Measurements from ENCODE around the gene CTDP1. TPM values are rescaled to one million over a fixed set of nuclear protein-coding genes. Genes with fewer than 3 reads are reported as not detected.

CTDP1 gene
- total and polyA plus RNA-seq, 7 experiments from 2014 or later = 11.6 to 75.3 (median 41.2) TPM

DNA sequence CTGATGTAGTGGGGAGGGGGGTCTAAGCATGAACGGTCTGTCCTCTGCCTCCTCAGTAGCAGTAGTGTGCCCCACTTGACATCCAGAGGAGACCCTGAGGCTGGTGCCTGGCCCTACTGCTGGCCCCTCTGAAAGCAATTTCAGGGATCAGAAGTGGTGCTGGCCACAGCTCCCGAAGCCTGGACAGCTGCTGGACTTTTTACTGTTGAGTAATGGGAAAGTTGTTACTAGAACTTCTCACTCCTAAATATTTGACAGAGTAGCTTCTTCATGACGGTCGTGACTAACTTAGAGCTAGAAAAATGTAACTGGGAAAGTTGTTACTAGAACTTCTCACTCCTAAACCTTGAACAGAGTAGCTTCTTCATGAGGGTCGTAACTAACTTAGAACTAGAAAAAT is 23.3 kb downstream of the CTDP1 start:
- ATAC-seq (no peak), DNase-seq (no peak)
- peak overlapping the region in 1 of 9 donors; percentile 43 for H3K27ac Mint-ChIP-seq
- Histone ChIP-seq H3K27me3 (ENCODE audit: control insufficient read depth in 2 of 2, insufficient read depth in 2 of 2, low read length in 2 of 2) (no peaks in the 10 kb centered on the region), H3K9me3 (ENCODE audit: control insufficient read depth in 2 of 3, low read length in 3 of 3) (no peaks in the 10 kb centered on the region), H3K27ac (ENCODE audit: low read depth, low read length) (no peak overlapping the region), H3K4me3 (ENCODE audit: low read length) (no peak overlapping the region), H3K36me3 (ENCODE audit: control insufficient read depth in 2 of 3, insufficient read depth in 3 of 3, low read length in 3 of 3) (peaks cover 4 to 82% (median 22%) of the 10 kb centered on the region in 3 experiments), H3K4me1 (ENCODE audit: control insufficient read depth in 2 of 2, insufficient read depth in 2 of 2, low read length in 2 of 2) (no peaks in the 10 kb centered on the region)
- intact Hi-C loops (cut with micrococcal nuclease) = no loop called here
- no peak overlapping the region for H3K4me3 Mint-ChIP-seq
- peaks cover 0 to 8% (median 2%) of the 10 kb centered on the region in 7 donors for H3K4me1 Mint-ChIP-seq
- ChIA-PET POLR2A (no interaction called here), CTCF (no interaction called here)
- peaks cover 6 to 68% (median 19%) of the 10 kb centered on the region in 5 donors for H3K36me3 Mint-ChIP-seq
- no peaks in the 10 kb centered on the region for H3K27me3 Mint-ChIP-seq
- no peaks in the 10 kb centered on the region for H3K9me3 Mint-ChIP-seq

DNA sequence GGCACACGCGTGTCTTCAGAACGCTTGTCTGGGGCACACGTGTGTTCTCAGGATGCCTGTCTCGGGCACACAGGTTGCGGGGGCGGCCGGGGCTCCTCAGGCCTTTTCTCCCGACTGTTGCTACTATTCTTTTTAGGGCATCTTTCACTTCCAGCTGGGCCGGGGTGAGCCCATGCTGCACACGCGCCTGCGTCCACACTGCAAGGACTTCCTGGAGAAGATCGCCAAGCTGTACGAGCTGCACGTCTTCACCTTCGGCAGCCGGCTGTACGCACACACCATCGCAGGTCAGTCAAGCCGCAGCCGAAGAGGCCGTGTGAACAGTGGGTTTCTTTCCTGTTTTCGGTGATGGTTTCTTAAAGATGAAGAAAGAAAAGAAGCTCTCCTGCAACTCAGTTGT is 25.0 kb downstream of the CTDP1 start:
- ChIA-PET CTCF (no interaction called here), POLR2A (no interaction called here)
- H3K4me1 Mint-ChIP-seq = peaks cover 0 to 13% (median 2%) of the 10 kb centered on the region in 7 donors
- no peak for ATAC-seq
- H3K27ac Mint-ChIP-seq = no peak overlapping the region
- H3K36me3 Mint-ChIP-seq = peaks cover 10 to 66% (median 19%) of the 10 kb centered on the region in 5 donors
- H3K27me3 ChIP-seq (ENCODE audit: control insufficient read depth in 2 of 2, insufficient read depth in 2 of 2, low read length in 2 of 2) = no peaks in the 10 kb centered on the region
- H3K27ac ChIP-seq (ENCODE audit: low read depth, low read length) = no peak overlapping the region
- no peaks in the 10 kb centered on the region for H3K9me3 Mint-ChIP-seq
- H3K36me3 ChIP-seq (ENCODE audit: control insufficient read depth in 2 of 3, insufficient read depth in 3 of 3, low read length in 3 of 3) = peaks cover 0 to 79% (median 22%) of the 10 kb centered on the region in 3 experiments
- H3K4me3 Mint-ChIP-seq = no peak overlapping the region
- intact Hi-C loops (cut with micrococcal nuclease) = no loop called here
- no peaks in the 10 kb centered on the region for H3K27me3 Mint-ChIP-seq
- DNase-seq = no peak
- H3K9me3 ChIP-seq (ENCODE audit: control insufficient read depth in 2 of 3, low read length in 3 of 3) = no peaks in the 10 kb centered on the region
- H3K4me3 ChIP-seq (ENCODE audit: low read length) = no peak overlapping the region
- H3K4me1 ChIP-seq (ENCODE audit: control insufficient read depth in 2 of 2, insufficient read depth in 2 of 2, low read length in 2 of 2) = no peaks in the 10 kb centered on the region

DNA sequence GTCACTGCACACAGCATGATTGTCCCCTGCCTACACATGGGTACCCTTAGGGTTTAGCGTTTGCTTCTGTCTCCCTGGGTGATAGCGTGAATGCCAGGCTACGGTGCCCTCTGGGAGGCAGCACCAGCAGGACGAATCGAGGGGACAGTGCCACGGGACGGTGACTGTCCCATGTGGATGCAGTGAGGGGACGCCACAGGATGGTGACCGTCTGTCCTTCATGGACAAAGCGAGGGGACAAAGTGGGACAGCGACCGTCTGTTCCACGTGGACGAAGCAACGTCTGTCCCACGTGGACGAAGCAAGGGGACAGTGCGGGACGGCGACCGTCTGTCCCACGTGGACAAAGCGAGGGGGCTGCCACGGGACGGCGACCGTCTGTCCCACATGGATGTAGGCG is 25.7 kb downstream of the CTDP1 start:
- Histone ChIP-seq H3K27ac (ENCODE audit: low read depth, low read length) (no peak overlapping the region), H3K36me3 (ENCODE audit: control insufficient read depth in 2 of 3, insufficient read depth in 3 of 3, low read length in 3 of 3) (peaks cover 0 to 79% (median 18%) of the 10 kb centered on the region in 3 experiments), H3K9me3 (ENCODE audit: control insufficient read depth in 2 of 3, low read length in 3 of 3) (no peaks in the 10 kb centered on the region), H3K4me1 (ENCODE audit: control insufficient read depth in 2 of 2, insufficient read depth in 2 of 2, low read length in 2 of 2) (no peaks in the 10 kb centered on the region), H3K27me3 (ENCODE audit: control insufficient read depth in 2 of 2, insufficient read depth in 2 of 2, low read length in 2 of 2) (no peaks in the 10 kb centered on the region), H3K4me3 (ENCODE audit: low read length) (no peak overlapping the region)
- POLR2A ChIA-PET = no interaction called here
- CTCF ChIA-PET = no interaction called here
- Mint-ChIP-seq H3K4me3 (no peak overlapping the region), H3K4me1 (peaks cover 0 to 13% (median 2%) of the 10 kb centered on the region in 7 donors), H3K9me3 (no peaks in the 10 kb centered on the region), H3K36me3 (peaks cover 10 to 63% (median 15%) of the 10 kb centered on the region in 5 donors), H3K27ac (no peak overlapping the region), H3K27me3 (no peaks in the 10 kb centered on the region)
- DNase-seq (no peak), ATAC-seq (no peak)
- intact Hi-C loops (cut with micrococcal nuclease) = no loop called here

GRCh38 chr18:79706006-79706405 is 26.4 kb downstream of the CTDP1 start:
- DNase-seq (no peak), ATAC-seq (no peak)
- Mint-ChIP-seq H3K4me3 (no peak overlapping the region), H3K27me3 (no peaks in the 10 kb centered on the region), H3K27ac (no peak overlapping the region), H3K36me3 (peaks cover 10 to 60% (median 16%) of the 10 kb centered on the region in 5 donors), H3K9me3 (no peaks in the 10 kb centered on the region), H3K4me1 (peaks cover 0 to 13% (median 2%) of the 10 kb centered on the region in 7 donors)
- Histone ChIP-seq H3K4me1 (ENCODE audit: control insufficient read depth in 2 of 2, insufficient read depth in 2 of 2, low read length in 2 of 2) (no peaks in the 10 kb centered on the region), H3K4me3 (ENCODE audit: low read length) (no peak overlapping the region), H3K27me3 (ENCODE audit: control insufficient read depth in 2 of 2, insufficient read depth in 2 of 2, low read length in 2 of 2) (no peaks in the 10 kb centered on the region), H3K27ac (ENCODE audit: low read depth, low read length) (no peak overlapping the region), H3K36me3 (ENCODE audit: control insufficient read depth in 2 of 3, insufficient read depth in 3 of 3, low read length in 3 of 3) (peaks cover 0 to 80% (median 18%) of the 10 kb centered on the region in 3 experiments), H3K9me3 (ENCODE audit: control insufficient read depth in 2 of 3, low read length in 3 of 3) (no peaks in the 10 kb centered on the region)
- ChIA-PET POLR2A (no interaction called here), CTCF (no interaction called here)
- intact Hi-C loops (cut with micrococcal nuclease) = no loop called here

- H3K27me3 ChIP-seq (ENCODE audit: control insufficient read depth in 2 of 2, insufficient read depth in 2 of 2, low read length in 2 of 2) = no peaks in the 10 kb centered on the region
- Mint-ChIP-seq H3K27ac (no peak overlapping the region), H3K9me3 (no peaks in the 10 kb centered on the region), H3K4me1 (peaks cover 0 to 13% (median 2%) of the 10 kb centered on the region in 7 donors), H3K4me3 (no peak overlapping the region), H3K27me3 (no peaks in the 10 kb centered on the region), H3K36me3 (peaks cover 10 to 64% (median 16%) of the 10 kb centered on the region in 5 donors)
- DNase-seq (no peak), ATAC-seq (no peak)
- H3K4me1 ChIP-seq (ENCODE audit: control insufficient read depth in 2 of 2, insufficient read depth in 2 of 2, low read length in 2 of 2) = no peaks in the 10 kb centered on the region
- CTCF ChIA-PET = no interaction called here
- intact Hi-C loops (cut with micrococcal nuclease) = no loop called here
- no peaks in the 10 kb centered on the region for H3K9me3 ChIP-seq (ENCODE audit: control insufficient read depth in 2 of 3, low read length in 3 of 3)
- H3K27ac ChIP-seq (ENCODE audit: low read depth, low read length) = no peak overlapping the region
- POLR2A ChIA-PET = no interaction called here
- peaks cover 0 to 86% (median 18%) of the 10 kb centered on the region in 3 experiments for H3K36me3 ChIP-seq (ENCODE audit: control insufficient read depth in 2 of 3, insufficient read depth in 3 of 3, low read length in 3 of 3)
- no peak overlapping the region for H3K4me3 ChIP-seq (ENCODE audit: low read length)
Measured at GRCh38 chr18:79706658-79707057, 27.1 kb downstream of the CTDP1 start.

GRCh38 chr18:79707239-79707638 is 27.6 kb downstream of the CTDP1 start:
- H3K36me3 Mint-ChIP-seq = peaks cover 10 to 70% (median 16%) of the 10 kb centered on the region in 5 donors
- H3K27me3 Mint-ChIP-seq = no peaks in the 10 kb centered on the region
- H3K27ac ChIP-seq (ENCODE audit: low read depth, low read length) = no peak overlapping the region
- H3K36me3 ChIP-seq (ENCODE audit: control insufficient read depth in 2 of 3, insufficient read depth in 3 of 3, low read length in 3 of 3) = peaks cover 0 to 86% (median 18%) of the 10 kb centered on the region in 3 experiments
- peaks cover 0 to 13% (median 2%) of the 10 kb centered on the region in 7 donors for H3K4me1 Mint-ChIP-seq
- no peak for ATAC-seq
- no peaks in the 10 kb centered on the region for H3K9me3 ChIP-seq (ENCODE audit: control insufficient read depth in 2 of 3, low read length in 3 of 3)
- no peaks in the 10 kb centered on the region for H3K4me1 ChIP-seq (ENCODE audit: control insufficient read depth in 2 of 2, insufficient read depth in 2 of 2, low read length in 2 of 2)
- H3K27me3 ChIP-seq (ENCODE audit: control insufficient read depth in 2 of 2, insufficient read depth in 2 of 2, low read length in 2 of 2) = no peaks in the 10 kb centered on the region
- intact Hi-C loops (cut with micrococcal nuclease) = no loop called here
- no peaks in the 10 kb centered on the region for H3K9me3 Mint-ChIP-seq
- CTCF ChIA-PET = no interaction called here
- POLR2A ChIA-PET = no interaction called here
- H3K27ac Mint-ChIP-seq = no peak overlapping the region
- H3K4me3 Mint-ChIP-seq = no peak overlapping the region
- no peak for DNase-seq
- H3K4me3 ChIP-seq (ENCODE audit: low read length) = no peak overlapping the region

DNA sequence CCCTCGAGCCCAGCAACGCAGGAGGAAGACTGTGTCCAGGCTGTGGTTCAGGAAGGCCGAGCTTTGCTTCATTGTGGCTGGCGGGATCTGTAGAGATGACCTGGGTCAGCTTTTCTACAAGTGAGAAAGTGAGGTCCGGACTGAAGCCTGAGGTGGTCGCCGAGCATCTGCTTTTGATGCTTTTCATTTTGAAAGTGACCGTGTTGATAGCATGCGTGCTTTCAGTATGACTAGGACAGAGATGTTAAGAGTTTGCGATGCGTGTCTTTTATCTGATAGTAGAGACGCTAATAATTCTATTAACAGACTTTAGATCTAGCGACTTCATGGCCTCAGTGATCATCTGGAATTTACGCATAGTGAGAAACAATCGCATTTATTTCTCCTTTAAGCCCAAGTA is 28.1 kb downstream of the CTDP1 start:
- Mint-ChIP-seq H3K36me3 (peaks cover 10 to 74% (median 17%) of the 10 kb centered on the region in 5 donors), H3K27ac (peak overlapping the region in 1 of 9 donors; percentile 69), H3K4me1 (peaks cover 0 to 13% (median 2%) of the 10 kb centered on the region in 7 donors), H3K27me3 (no peaks in the 10 kb centered on the region), H3K9me3 (peaks cover 0 to 1% (median 0%) of the 10 kb centered on the region in 11 donors), H3K4me3 (no peak overlapping the region)
- DNase-seq = no peak
- POLR2A ChIA-PET = no interaction called here
- CTCF ChIA-PET = no interaction called here
- no peak for ATAC-seq
- H3K27me3 ChIP-seq (ENCODE audit: control insufficient read depth in 2 of 2, insufficient read depth in 2 of 2, low read length in 2 of 2) = no peaks in the 10 kb centered on the region
- peaks cover 0 to 90% (median 18%) of the 10 kb centered on the region in 3 experiments for H3K36me3 ChIP-seq (ENCODE audit: control insufficient read depth in 2 of 3, insufficient read depth in 3 of 3, low read length in 3 of 3)
- no peak overlapping the region for H3K4me3 ChIP-seq (ENCODE audit: low read length)
- no peaks in the 10 kb centered on the region for H3K9me3 ChIP-seq (ENCODE audit: control insufficient read depth in 2 of 3, low read length in 3 of 3)
- intact Hi-C loops (cut with micrococcal nuclease) = no loop called here
- no peak overlapping the region for H3K27ac ChIP-seq (ENCODE audit: low read depth, low read length)
- H3K4me1 ChIP-seq (ENCODE audit: control insufficient read depth in 2 of 2, insufficient read depth in 2 of 2, low read length in 2 of 2) = no peaks in the 10 kb centered on the region

All from naive thymus-derived CD4-positive, alpha-beta T cell (primary cell).